ENCODE results near the gene HS3ST3B1. TPM values are rescaled to one million over a fixed set of nuclear protein-coding genes. Genes with fewer than 3 reads are reported as not detected.

HS3ST3B1 gene
- total and polyA plus RNA-seq, 2 of the 4 experiments (the other 2 are of a cell fraction) = 3.1 to 4.3 TPM

DNA sequence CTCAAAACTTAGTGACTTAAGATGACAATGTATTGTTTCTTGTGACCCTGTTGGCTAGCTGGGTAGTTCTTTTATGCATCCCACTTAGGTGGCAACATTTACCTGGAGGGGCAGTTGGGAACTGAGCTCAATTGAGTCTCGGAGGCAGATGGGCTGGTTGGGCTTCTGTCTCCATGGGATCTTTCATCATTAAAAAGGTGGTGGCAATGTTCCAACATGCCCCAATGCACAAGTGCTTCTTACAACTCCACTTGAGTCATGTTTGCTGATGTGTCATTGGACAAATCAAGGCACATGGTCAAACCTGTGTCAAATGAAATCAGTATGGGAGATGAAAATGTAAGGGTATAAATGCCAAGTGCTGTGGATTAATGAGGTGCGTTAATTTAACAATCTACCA lies 11.7 kb upstream of the HS3ST3B1 start:
- Histone ChIP-seq H3K79me1 (ENCODE audit: low read depth in 1 of 2, low read length in 2 of 2) (no peaks in the 10 kb centered on the region), H3K27ac (ENCODE audit: insufficient read depth, low read length) (no peak overlapping the region), H2BK120ac (ENCODE audit: low read depth, low read length) (no peak overlapping the region), H3K14ac (replicated peaks; ENCODE audit: low read depth, low read length) (no peak overlapping the region), H2BK20ac (ENCODE audit: low read depth, low read length) (no peak overlapping the region), H2AFZ (replicated peaks; ENCODE audit: low read length, poor library complexity) (no peak overlapping the region), H4K91ac (ENCODE audit: insufficient read depth, low read depth, low read length) (no peak overlapping the region), H3K9ac (ENCODE audit: low read depth, low read length) (no peak overlapping the region), H4K8ac (ENCODE audit: low read depth in 2 of 2, low read length in 2 of 2) (no peak overlapping the region), H3K18ac (ENCODE audit: low read depth, low read length) (no peak overlapping the region), H3K4me1 (ENCODE audit: control insufficient read depth, insufficient read depth, low read length) (no peaks in the 10 kb centered on the region), H3K4me2 (ENCODE audit: low read depth, low read length) (no peak overlapping the region), H2BK5ac (ENCODE audit: low read depth, low read length, poor library complexity, severe bottlenecking) (no peak overlapping the region), H3K9me3 (ENCODE audit: control insufficient read depth, insufficient read depth, low read length) (no peaks in the 10 kb centered on the region), H3K23ac (ENCODE audit: low read depth, low read length) (no peak overlapping the region), H3K4me3 (ENCODE audit: insufficient read depth, low read depth, low read length) (no peak overlapping the region), H4K20me1 (ENCODE audit: insufficient read depth, low read length) (no peaks in the 10 kb centered on the region), H2AK9ac (replicated peaks; ENCODE audit: low read depth, low read length, poor library complexity) (no peak overlapping the region), H3K56ac (ENCODE audit: extremely low read depth, insufficient read depth, low read length) (no peak overlapping the region), H3K4ac (ENCODE audit: low read depth, low read length) (no peak overlapping the region), H3K9me1 (ENCODE audit: insufficient read depth, low read length) (no peaks in the 10 kb centered on the region), H2BK15ac (ENCODE audit: low read depth, low read length) (no peak overlapping the region), H4K5ac (ENCODE audit: low read depth, low read length) (no peak overlapping the region), H2AK5ac (ENCODE audit: low read depth, low read length) (no peak overlapping the region), H3K27me3 (ENCODE audit: control insufficient read depth, insufficient read depth, low read length) (peaks cover 7% of the 10 kb centered on the region; the same call in 1 of the 2 replicates), H3K36me3 (ENCODE audit: control insufficient read depth, insufficient read depth, low read length) (no peaks in the 10 kb centered on the region)
- intact Hi-C loops (cut with micrococcal nuclease) = no loop called here
- no TSS peak for BruUV-seq (replicated peaks)
- CTCF ChIA-PET = no interaction called here
- DNase-seq (no peak), ATAC-seq (ENCODE audit: low read depth) (no peak)
- WGBS, 2 experiments (ENCODE audit: extremely low coverage in 2 of 2, insufficient read length in 1 of 2) = no CpG with 5 or more reads among the region's 2 CpGs
- no peak for TF ChIP-seq SMC3 (IDR thresholded peaks at IDR 0.05; ENCODE audit: low read depth, low read length)
- TF ChIP-seq CHD1 (IDR thresholded peaks at IDR 0.05; ENCODE audit: low read depth, low read length) = no peak
- TF ChIP-seq, protein P1, sequence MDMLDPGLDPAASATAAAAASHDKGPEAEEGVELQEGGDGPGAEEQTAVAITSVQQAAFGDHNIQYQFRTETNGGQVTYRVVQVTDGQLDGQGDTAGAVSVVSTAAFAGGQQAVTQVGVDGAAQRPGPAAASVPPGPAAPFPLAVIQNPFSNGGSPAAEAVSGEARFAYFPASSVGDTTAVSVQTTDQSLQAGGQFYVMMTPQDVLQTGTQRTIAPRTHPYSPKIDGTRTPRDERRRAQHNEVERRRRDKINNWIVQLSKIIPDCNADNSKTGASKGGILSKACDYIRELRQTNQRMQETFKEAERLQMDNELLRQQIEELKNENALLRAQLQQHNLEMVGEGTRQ (IDR thresholded peaks at IDR 0.05; ENCODE audit: low read depth, low read length) = no peak
- TF ChIP-seq CEBPB (IDR thresholded peaks at IDR 0.05; ENCODE audit: low read depth, low read length) = no peak
- no peak for TF ChIP-seq FOS (IDR thresholded peaks at IDR 0.05; ENCODE audit: low read depth, low read length)
- in situ Hi-C loops (cut with MboI; ENCODE audit: low sequenced_read_pairs) = no loop called here
- POLR2A ChIA-PET (ENCODE audit: unreplicated experiment) = no interaction called here
- dilution Hi-C loops (cut with HindIII; ENCODE audit: low sequenced_read_pairs, unreplicated experiment) = no loop called here
